H9 (cell line): ENCODE results near the gene CRACDL. TPM values are rescaled to one million over a fixed set of nuclear protein-coding genes. Genes with fewer than 3 reads are reported as not detected.

ENCODE experiments used
- DNase-seq: peaks from one replicate; pipeline ENCODE4 v3.0.0-alpha.2; 2017
- H2AFZ ChIP-seq: one replicate; pipeline ENCODE4 v1.6.1; 2013; ENCODE audit warnings: mild to moderate bottlenecking, low read length, control low read depth, moderate library complexity
- H2AK5ac ChIP-seq: 2 replicates; pipeline ENCODE4 v1.6.1; 2013; ENCODE audit warnings: low read length, control low read depth, mixed read lengths; ENCODE audit not compliant: insufficient read length
- H2BK120ac ChIP-seq: one replicate; pipeline ENCODE4 v1.6.1; 2013; ENCODE audit warnings: low read depth, mild to moderate bottlenecking, low read length, control low read depth, inconsistent platforms; ENCODE audit not compliant: poor library complexity, severe bottlenecking
- H2BK12ac ChIP-seq: 2 replicates; pipeline ENCODE4 v1.6.1; 2013; ENCODE audit warnings: low read length, control low read depth, mixed read lengths, low read depth; ENCODE audit not compliant: insufficient read length
- H2BK15ac ChIP-seq: 2 replicates; pipeline ENCODE4 v1.6.1; 2013; ENCODE audit warnings: low read depth, low read length, control low read depth
- H2BK20ac ChIP-seq: one replicate; pipeline ENCODE4 v1.6.1; 2013; ENCODE audit warnings: low read depth, mild to moderate bottlenecking, low read length, control low read depth, inconsistent platforms; ENCODE audit not compliant: poor library complexity, severe bottlenecking
- H2BK5ac ChIP-seq: 2 replicates; pipeline ENCODE4 v1.6.1; 2013; ENCODE audit warnings: low read length, control low read depth, mixed read lengths; ENCODE audit not compliant: insufficient read length
- H3K14ac ChIP-seq: 2 replicates; pipeline ENCODE4 v1.6.1; 2013; ENCODE audit warnings: low read length, control low read depth; ENCODE audit not compliant: insufficient read depth
- H3K18ac ChIP-seq: 2 replicates; pipeline ENCODE4 v1.6.1; 2013; ENCODE audit warnings: low read depth, mild to moderate bottlenecking, mixed read lengths, low read length, control low read depth; ENCODE audit not compliant: insufficient read length
- H3K23ac ChIP-seq: 2 replicates; pipeline ENCODE4 v1.6.1; 2013; ENCODE audit warnings: low read length, control low read depth, mixed read lengths, low read depth; ENCODE audit not compliant: insufficient read length
- H3K23me2 ChIP-seq: 2 replicates; pipeline ENCODE4 v1.6.1; 2013; ENCODE audit warnings: low read depth, mild to moderate bottlenecking, mixed read lengths, low read length, control low read depth; ENCODE audit not compliant: insufficient read length, poor library complexity, severe bottlenecking
- H3K27ac ChIP-seq: 2 replicates; pipeline ENCODE4 v1.5.1; 2013; ENCODE audit warnings: low read length, control low read depth, mixed read lengths, low read depth; ENCODE audit not compliant: insufficient read length
- H3K27me3 ChIP-seq: 2 replicates; pipeline ENCODE4 v1.6.1; 2013; ENCODE audit warnings: low read length, control low read depth, inconsistent platforms; ENCODE audit not compliant: insufficient read depth
- H3K4ac ChIP-seq: 2 replicates; pipeline ENCODE4 v1.6.1; 2013; ENCODE audit warnings: low read depth, mild to moderate bottlenecking, control low read depth, inconsistent platforms, low read length, moderate library complexity
- H3K4me1 ChIP-seq: 2 replicates; pipeline ENCODE4 v1.6.1; 2013; ENCODE audit warnings: low read length, control low read depth, inconsistent platforms; ENCODE audit not compliant: insufficient read depth
- H3K4me2 ChIP-seq: 2 replicates; pipeline ENCODE4 v1.6.1; 2013; ENCODE audit warnings: low read length, control low read depth, mixed read lengths; ENCODE audit not compliant: insufficient read length, insufficient read depth
- H3K56ac ChIP-seq: 2 replicates; pipeline ENCODE4 v1.6.1; 2013; ENCODE audit warnings: low read depth, mild to moderate bottlenecking, mixed read lengths, low read length, control low read depth; ENCODE audit not compliant: insufficient read length
- H3K79me1 ChIP-seq: 2 replicates; pipeline ENCODE4 v1.6.1; 2013; ENCODE audit warnings: low read depth, mild to moderate bottlenecking, moderate library complexity, low read length, control low read depth, inconsistent platforms; ENCODE audit not compliant: insufficient read depth, poor library complexity, severe bottlenecking
- H3K79me2 ChIP-seq: 2 replicates; pipeline ENCODE4 v1.6.1; 2013; ENCODE audit warnings: low read length, control low read depth, inconsistent platforms; ENCODE audit not compliant: insufficient read depth
- H3K9ac ChIP-seq: 2 replicates; pipeline ENCODE4 v1.6.1; 2013; ENCODE audit warnings: low read length, control low read depth, mixed read lengths; ENCODE audit not compliant: insufficient read length; ENCODE audit errors: extremely low read depth
- H3K9me3 ChIP-seq: one replicate; pipeline ENCODE4 v1.6.1; 2013; ENCODE audit warnings: low read depth, low read length, inconsistent platforms; ENCODE audit not compliant: control insufficient read depth
- H3T11ph ChIP-seq: one replicate; pipeline ENCODE4 v1.6.1; 2013; ENCODE audit warnings: mild to moderate bottlenecking, low read length, control low read depth, inconsistent platforms
- H4K20me1 ChIP-seq: one replicate; pipeline ENCODE4 v1.6.1; 2013; ENCODE audit not compliant: control insufficient read depth, insufficient read length, insufficient read depth
- H4K5ac ChIP-seq: 2 replicates; pipeline ENCODE4 v1.6.1; 2013; ENCODE audit warnings: low read depth, mild to moderate bottlenecking, mixed read lengths, low read length, control low read depth; ENCODE audit not compliant: insufficient read length
- H4K8ac ChIP-seq: replicated peaks from 2 replicates; pipeline ENCODE4 v1.6.1; 2013; ENCODE audit warnings: low read length, control low read depth, mixed read lengths, low read depth; ENCODE audit not compliant: insufficient read length
- H4K91ac ChIP-seq: 2 replicates; pipeline ENCODE4 v1.6.1; 2013; ENCODE audit warnings: low read depth, mild to moderate bottlenecking, moderate library complexity, mixed read lengths, low read length, control low read depth; ENCODE audit not compliant: insufficient read length
- H3K27ac Mint-ChIP-seq, 3 experiments: 2 replicates in 2 of 3; 3 replicates in 1 of 3; pipeline ENCODE4 v1.8.0; 2020 to 2021; ENCODE audit warnings: mixed read lengths in 3 of 3, mild to moderate bottlenecking in 1 of 3, moderate library complexity in 1 of 3
- H3K27me3 Mint-ChIP-seq: 2 replicates; pipeline ENCODE4 v1.8.0; 2021; ENCODE audit warnings: low read depth, mild to moderate bottlenecking, moderate library complexity, mixed read lengths
- H3K36me3 Mint-ChIP-seq, 3 experiments: 2 replicates in 2 of 3; 3 replicates in 1 of 3; pipeline ENCODE4 v1.8.0; 2020 to 2021; ENCODE audit warnings: low read depth in 3 of 3, mixed read lengths in 3 of 3; ENCODE audit not compliant: insufficient read depth in 1 of 3
- H3K4me1 Mint-ChIP-seq, 2 experiments: 2 replicates each; pipeline ENCODE4 v1.8.0; 2020; ENCODE audit warnings: mixed read lengths in 2 of 2
- H3K4me3 Mint-ChIP-seq, 2 experiments: 2 replicates in 1 of 2; 3 replicates in 1 of 2; pipeline ENCODE4 v1.8.0; 2020 to 2021; ENCODE audit warnings: mild to moderate bottlenecking in 2 of 2, mixed read lengths in 2 of 2, moderate library complexity in 1 of 2
- H3K9me3 Mint-ChIP-seq, 2 experiments: 2 replicates in 1 of 2; 3 replicates in 1 of 2; pipeline ENCODE4 v1.8.0; 2020; ENCODE audit warnings: mild to moderate bottlenecking in 2 of 2, mixed read lengths in 2 of 2, moderate library complexity in 1 of 2
- CTCF ChIP-seq: fragments of 200-600 bp; sonication (generic); conservative IDR thresholded peaks from 3 replicates; pipeline ENCODE4 v1.8.0; 2021; ENCODE audit warnings: antibody characterized with exemption, mild to moderate bottlenecking
- WGBS: extraction: QIAGEN DNeasy Blood & Tissue Kit; methylation state at CpG from one replicate; pipeline ENCODE4 v1.1.7; 2013; ENCODE audit warnings: missing lambda C conversion rate, low lambda C conversion rate, mixed read lengths; ENCODE audit not compliant: insufficient read length; ENCODE audit errors: extremely low coverage; 5-methylcytosine and 5-hydroxymethylcytosine counted together
- total RNA-seq: library from RNA; stranded (reverse); gene quantifications from 2 replicates; pipeline ENCODE4 v1.2.1, GENCODE V29; 2021

CRACDL gene
- total RNA-seq, 1 experiment from 2014 or later, result 0.48 TPM

- Histone ChIP-seq H3K79me1 (no peaks in the 10 kb centered on the region), H2BK120ac (no peak overlapping the region), H3K56ac (no peak overlapping the region), H3K23ac (no peak overlapping the region), H3K23me2 (no peaks in the 10 kb centered on the region), H3K27ac (no peak overlapping the region), H2AK5ac (no peak overlapping the region), H3K9ac (no peak overlapping the region), H4K8ac (no peak overlapping the region), H2BK5ac (no peak overlapping the region), H3K18ac (no peak overlapping the region), H2BK12ac (no peak overlapping the region), H3K79me2 (no peaks in the 10 kb centered on the region), H2AFZ (no peak overlapping the region), H3T11ph (no peak overlapping the region), H3K27me3 (no peaks in the 10 kb centered on the region), H4K91ac (no peak overlapping the region), H4K5ac (no peak overlapping the region), H3K14ac (no peak overlapping the region), H3K4me1 (no peaks in the 10 kb centered on the region), H2BK15ac (no peak overlapping the region), H3K9me3 (no peaks in the 10 kb centered on the region), H3K4ac (no peak overlapping the region), H4K20me1 (no peaks in the 10 kb centered on the region), H2BK20ac (no peak overlapping the region), H3K4me2 (no peak overlapping the region)
- Mint-ChIP-seq H3K27me3 (peaks cover 3% of the 10 kb centered on the region), H3K4me1 (peaks cover 0 to 9% of the 10 kb centered on the region in 2 experiments; a peak in 2 of 4 replicates), H3K27ac (no peak overlapping the region), H3K9me3 (no peaks in the 10 kb centered on the region), H3K4me3 (no peak overlapping the region), H3K36me3 (no peaks in the 10 kb centered on the region)
- no CpG with 5 or more reads among the region's 9 CpGs for WGBS
- no peak for DNase-seq
- no peak for TF ChIP-seq CTCF
Observed at GRCh38 chr2:98915751-98916358, 20.2 kb downstream of the CRACDL start.
